HG02943 (cell line): ENCODE results near the gene INPP4A.

ENCODE experiments used
- ATAC-seq: cut with Tn5 transposase; IDR thresholded peaks from one replicate; pipeline ENCODE4 v1.9.1; 2021; ENCODE audit warnings: mild to moderate bottlenecking, low read depth, moderate library complexity; ENCODE audit not compliant: unreplicated experiment

Gene INPP4A

GRCh38 chr2:98472961-98473746 is 28.5 kb downstream of the INPP4A start:
- no peak for ATAC-seq

GRCh38 chr2:98473995-98474780 is 29.5 kb downstream of the INPP4A start:
- ATAC-seq = no peak

GRCh38 chr2:98474979-98475632 is 30.4 kb downstream of the INPP4A start:
- no peak for ATAC-seq

- ATAC-seq = no peak
These were observed 31.7 kb downstream of the INPP4A start for GRCh38 chr2:98476192-98476868.

GRCh38 chr2:98477036-98477435 is 32.4 kb downstream of the INPP4A start:
- no peak for ATAC-seq

GRCh38 chr2:98477506-98477905 is 32.8 kb downstream of the INPP4A start:
- no peak for ATAC-seq

- ATAC-seq = no peak
These were observed 33.5 kb downstream of the INPP4A start for GRCh38 chr2:98478088-98478551.

GRCh38 chr2:98478907-98479306 is 34.2 kb downstream of the INPP4A start:
- no peak for ATAC-seq

GRCh38 chr2:98479371-98479770 is 34.7 kb downstream of the INPP4A start:
- no peak for ATAC-seq

GRCh38 chr2:98479959-98480524 is 35.4 kb downstream of the INPP4A start:
- peak; percentile 45 for ATAC-seq

GRCh38 chr2:98480598-98480997 is 35.9 kb downstream of the INPP4A start:
- ATAC-seq = no peak

GRCh38 chr2:98482362-98482761 is 37.7 kb downstream of the INPP4A start:
- ATAC-seq = no peak

GRCh38 chr2:98483257-98483861 is 38.7 kb downstream of the INPP4A start:
- ATAC-seq = peak; percentile 57

- no peak for ATAC-seq
These were observed 39.5 kb downstream of the INPP4A start for GRCh38 chr2:98484121-98484557.

- no peak for ATAC-seq
These were observed 40.2 kb downstream of the INPP4A start for GRCh38 chr2:98484652-98485452.

GRCh38 chr2:98485453-98485755 is 40.7 kb downstream of the INPP4A start:
- ATAC-seq = no peak

- no peak for ATAC-seq
These were observed 41.8 kb downstream of the INPP4A start for GRCh38 chr2:98486374-98486981.

GRCh38 chr2:98487101-98487805 is 42.6 kb downstream of the INPP4A start:
- ATAC-seq = no peak
